ENCODE measurements around the gene TRIM74. TPM values are rescaled to one million over a fixed set of nuclear protein-coding genes. Genes with fewer than 3 reads are reported as not detected.
A peak's percentile ranks its signal among the peaks of the same experiment; 100 is the strongest.
"Not testable (repeated sequence)": the region's sequence is repeated elsewhere in the genome, so short reads cannot be mapped to it uniquely, and the experiment has no call there.

Gene TRIM74
- total RNA-seq, 1 experiment from 2014 or later = 0.26 TPM

DNA sequence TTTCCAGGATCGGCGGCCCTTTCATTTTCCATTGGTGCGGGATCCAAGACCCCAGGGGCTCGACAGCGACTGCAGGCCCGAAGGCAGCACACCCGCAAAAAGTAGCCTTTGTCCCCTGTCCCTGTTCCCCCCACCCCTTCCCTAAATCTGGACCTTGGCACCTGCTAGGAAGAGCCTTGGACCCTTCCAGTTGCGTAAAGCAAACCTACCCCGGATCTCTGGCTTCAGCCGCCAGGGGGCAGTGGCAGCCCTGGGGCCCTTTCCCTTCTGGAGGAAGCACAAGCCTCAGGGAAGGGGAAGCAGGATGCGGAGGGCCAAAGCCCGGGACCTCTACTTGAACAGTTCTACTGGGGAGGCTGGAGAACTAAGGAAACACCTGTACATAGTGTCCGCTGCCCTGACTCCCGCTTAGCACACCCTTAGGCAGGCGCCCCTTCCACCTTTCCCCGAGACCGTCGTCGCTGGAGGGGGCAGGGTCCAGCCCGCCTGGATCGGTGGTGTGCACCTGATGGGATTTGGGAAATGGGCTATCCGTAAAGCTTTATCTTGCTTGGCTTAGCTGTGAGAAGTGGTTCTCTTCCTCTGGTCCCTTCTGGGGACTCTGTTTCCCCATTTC is 23.0 kb downstream of the TRIM74 start:
- not testable (repeated sequence) for H3K27ac Mint-ChIP-seq; H3K4ac ChIP-seq (ENCODE audit: low read depth, low read length); H2BK120ac ChIP-seq (ENCODE audit: low read depth, low read length, poor library complexity, severe bottlenecking); H3T11ph ChIP-seq (ENCODE audit: low read length); H2AFZ ChIP-seq (ENCODE audit: low read length); H3K14ac ChIP-seq (ENCODE audit: insufficient read depth, low read length); H3K9ac ChIP-seq (ENCODE audit: extremely low read depth, insufficient read length, low read length); H2BK5ac ChIP-seq (ENCODE audit: insufficient read length, low read length); H2BK15ac ChIP-seq (ENCODE audit: low read depth, low read length); H3K27me3 ChIP-seq (ENCODE audit: insufficient read depth, low read length); H3K4me3 Mint-ChIP-seq; H3K4me1 Mint-ChIP-seq; H4K91ac ChIP-seq (ENCODE audit: insufficient read length, low read depth, low read length); H3K23me2 ChIP-seq (ENCODE audit: insufficient read length, low read depth, low read length, poor library complexity, severe bottlenecking); H3K4me1 ChIP-seq (ENCODE audit: insufficient read depth, low read length); H3K9me3 ChIP-seq (ENCODE audit: control insufficient read depth, low read depth, low read length); H2BK20ac ChIP-seq (ENCODE audit: low read depth, low read length, poor library complexity, severe bottlenecking); H4K8ac ChIP-seq (replicated peaks; ENCODE audit: insufficient read length, low read depth, low read length); H4K5ac ChIP-seq (ENCODE audit: insufficient read length, low read depth, low read length); H3K27ac ChIP-seq (ENCODE audit: insufficient read length, low read depth, low read length); H3K79me1 ChIP-seq (ENCODE audit: insufficient read depth, low read depth, low read length, poor library complexity, severe bottlenecking); H3K56ac ChIP-seq (ENCODE audit: insufficient read length, low read depth, low read length); H2AK5ac ChIP-seq (ENCODE audit: insufficient read length, low read length); H3K23ac ChIP-seq (ENCODE audit: insufficient read length, low read depth, low read length); H4K20me1 ChIP-seq (ENCODE audit: control insufficient read depth, insufficient read depth, insufficient read length); H2BK12ac ChIP-seq (ENCODE audit: insufficient read length, low read depth, low read length); H3K18ac ChIP-seq (ENCODE audit: insufficient read length, low read depth, low read length); H3K9me3 Mint-ChIP-seq; H3K27me3 Mint-ChIP-seq (ENCODE audit: low read depth); H3K79me2 ChIP-seq (ENCODE audit: insufficient read depth, low read length); H3K4me2 ChIP-seq (ENCODE audit: insufficient read depth, insufficient read length, low read length)
- H3K36me3 Mint-ChIP-seq (ENCODE audit: insufficient read depth in 1 of 3, low read depth in 3 of 3) = peaks cover 10 to 28% (median 28%) of the 10 kb centered on the region in 3 experiments; a peak in 6 of 7 replicates
- TF ChIP-seq, protein P1, sequence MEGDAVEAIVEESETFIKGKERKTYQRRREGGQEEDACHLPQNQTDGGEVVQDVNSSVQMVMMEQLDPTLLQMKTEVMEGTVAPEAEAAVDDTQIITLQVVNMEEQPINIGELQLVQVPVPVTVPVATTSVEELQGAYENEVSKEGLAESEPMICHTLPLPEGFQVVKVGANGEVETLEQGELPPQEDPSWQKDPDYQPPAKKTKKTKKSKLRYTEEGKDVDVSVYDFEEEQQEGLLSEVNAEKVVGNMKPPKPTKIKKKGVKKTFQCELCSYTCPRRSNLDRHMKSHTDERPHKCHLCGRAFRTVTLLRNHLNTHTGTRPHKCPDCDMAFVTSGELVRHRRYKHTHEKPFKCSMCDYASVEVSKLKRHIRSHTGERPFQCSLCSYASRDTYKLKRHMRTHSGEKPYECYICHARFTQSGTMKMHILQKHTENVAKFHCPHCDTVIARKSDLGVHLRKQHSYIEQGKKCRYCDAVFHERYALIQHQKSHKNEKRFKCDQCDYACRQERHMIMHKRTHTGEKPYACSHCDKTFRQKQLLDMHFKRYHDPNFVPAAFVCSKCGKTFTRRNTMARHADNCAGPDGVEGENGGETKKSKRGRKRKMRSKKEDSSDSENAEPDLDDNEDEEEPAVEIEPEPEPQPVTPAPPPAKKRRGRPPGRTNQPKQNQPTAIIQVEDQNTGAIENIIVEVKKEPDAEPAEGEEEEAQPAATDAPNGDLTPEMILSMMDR (conservative IDR thresholded peaks at IDR 0.05) = peak; percentile 63
- DNase-seq = peak; percentile 32
- no CpG with 5 or more reads among the region's 22 CpGs for WGBS (ENCODE audit: extremely low coverage, insufficient read length, low lambda C conversion rate)

DNA sequence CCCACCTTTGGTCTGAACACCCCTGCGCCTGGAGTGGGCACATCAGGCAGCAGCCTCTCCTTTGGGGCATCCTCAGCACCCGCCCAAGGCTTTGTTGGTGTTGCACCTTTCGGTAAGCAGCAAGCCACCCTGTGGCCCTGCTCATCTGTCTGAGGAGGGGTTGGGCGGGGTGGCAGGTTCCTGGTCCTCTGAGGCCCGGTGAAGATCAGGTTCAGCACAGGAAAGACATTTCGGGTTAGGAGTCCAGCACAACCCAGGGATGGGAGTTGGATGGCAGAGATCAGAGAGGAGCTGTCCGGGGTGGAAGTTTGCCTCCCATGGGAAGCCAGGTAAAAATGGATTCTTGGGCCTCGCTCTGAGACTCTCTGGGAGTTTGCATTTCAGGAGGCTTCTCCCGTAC is 23.7 kb downstream of the TRIM74 start:
- not testable (repeated sequence) for H2BK5ac ChIP-seq (ENCODE audit: insufficient read length, low read length); H3K23ac ChIP-seq (ENCODE audit: insufficient read length, low read depth, low read length); H3K27ac ChIP-seq (ENCODE audit: insufficient read length, low read depth, low read length); H3K27me3 ChIP-seq (ENCODE audit: insufficient read depth, low read length); H2AK5ac ChIP-seq (ENCODE audit: insufficient read length, low read length); H3K79me2 ChIP-seq (ENCODE audit: insufficient read depth, low read length); H3K4ac ChIP-seq (ENCODE audit: low read depth, low read length); H3K9me3 ChIP-seq (ENCODE audit: control insufficient read depth, low read depth, low read length); H3K79me1 ChIP-seq (ENCODE audit: insufficient read depth, low read depth, low read length, poor library complexity, severe bottlenecking); H3K14ac ChIP-seq (ENCODE audit: insufficient read depth, low read length); H3K23me2 ChIP-seq (ENCODE audit: insufficient read length, low read depth, low read length, poor library complexity, severe bottlenecking); H3K4me2 ChIP-seq (ENCODE audit: insufficient read depth, insufficient read length, low read length); H3K56ac ChIP-seq (ENCODE audit: insufficient read length, low read depth, low read length); H2AFZ ChIP-seq (ENCODE audit: low read length); H3K18ac ChIP-seq (ENCODE audit: insufficient read length, low read depth, low read length); H2BK20ac ChIP-seq (ENCODE audit: low read depth, low read length, poor library complexity, severe bottlenecking); H4K20me1 ChIP-seq (ENCODE audit: control insufficient read depth, insufficient read depth, insufficient read length); H3K4me3 Mint-ChIP-seq; H3K9me3 Mint-ChIP-seq; H2BK12ac ChIP-seq (ENCODE audit: insufficient read length, low read depth, low read length); H2BK15ac ChIP-seq (ENCODE audit: low read depth, low read length); H4K91ac ChIP-seq (ENCODE audit: insufficient read length, low read depth, low read length); DNase-seq; H3K27me3 Mint-ChIP-seq (ENCODE audit: low read depth); H3K9ac ChIP-seq (ENCODE audit: extremely low read depth, insufficient read length, low read length); H4K5ac ChIP-seq (ENCODE audit: insufficient read length, low read depth, low read length); H3K4me1 Mint-ChIP-seq; H3K4me1 ChIP-seq (ENCODE audit: insufficient read depth, low read length); H2BK120ac ChIP-seq (ENCODE audit: low read depth, low read length, poor library complexity, severe bottlenecking); H4K8ac ChIP-seq (replicated peaks; ENCODE audit: insufficient read length, low read depth, low read length); H3T11ph ChIP-seq (ENCODE audit: low read length)
- peaks cover 12 to 31% (median 31%) of the 10 kb centered on the region in 3 experiments; a peak in 6 of 7 replicates for H3K36me3 Mint-ChIP-seq (ENCODE audit: insufficient read depth in 1 of 3, low read depth in 3 of 3)
- H3K27ac Mint-ChIP-seq = peak overlapping the region in 2 of 3 experiments; percentile 46 to 90; a peak in 3 of 7 replicates
- WGBS (ENCODE audit: extremely low coverage, insufficient read length, low lambda C conversion rate) = no CpG with 5 or more reads among the region's 9 CpGs

All from H9 (cell line).